HPDE6-E6E7 (cell line): Measurements from ENCODE around the gene SIRT3.

Experiments
- DNase-seq: peaks from one replicate; pipeline ENCODE4 v3.0.0; 2011; ENCODE audit warnings: missing footprints; ENCODE audit errors: extremely low spot score

SIRT3 gene

GRCh38 chr11:235997-236773, at the start of gene SIRT3:
SIRT3 (minus strand) TSS chr11:236342; CDS start chr11:236328, 14 bp downstream.
- peak; percentile 90 for DNase-seq

- DNase-seq: no peak
Observed at GRCh38 chr11:285894-286220, 49.7 kb upstream of the SIRT3 start.

DNA sequence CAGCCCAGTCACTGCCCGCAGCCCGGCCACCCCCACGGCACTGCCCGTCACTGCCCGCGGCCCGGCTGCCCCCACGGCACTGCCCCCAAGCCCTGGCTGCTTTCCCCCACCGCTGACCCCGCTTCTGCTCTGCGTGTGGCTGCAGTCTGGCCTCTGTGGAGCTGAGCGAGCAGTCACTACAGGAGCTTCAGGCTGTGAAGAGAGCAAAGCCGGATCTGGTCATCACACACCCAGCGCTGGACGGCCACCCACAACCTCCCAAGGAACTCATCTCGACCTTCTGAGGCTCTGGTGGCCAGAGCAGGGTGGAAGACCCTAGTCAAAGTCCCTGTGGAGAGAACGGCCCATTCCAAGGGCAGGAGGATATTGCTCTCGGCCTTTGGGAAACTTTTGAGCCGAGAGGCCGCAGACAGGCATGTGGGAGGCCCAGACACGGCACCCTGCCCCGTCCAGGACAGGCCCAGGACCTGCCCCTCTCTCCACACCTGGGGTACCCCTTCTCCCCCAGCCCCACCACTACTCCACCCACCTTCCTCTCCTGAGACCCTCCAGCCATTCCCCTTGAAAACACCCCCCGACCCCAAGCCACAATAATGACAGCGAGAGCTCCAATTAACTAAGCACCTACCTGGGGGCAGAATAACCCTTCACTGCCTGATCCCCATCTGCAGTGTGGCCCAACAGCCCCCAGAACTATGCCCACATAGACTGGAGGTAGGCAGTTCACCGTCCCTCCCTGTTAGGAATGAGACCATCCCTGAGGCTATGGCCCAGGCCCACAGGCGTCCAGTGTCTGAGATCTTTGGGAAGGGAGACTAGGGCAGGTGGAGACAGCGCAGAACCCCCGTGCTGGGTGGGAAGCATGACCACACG, 49.1 kb upstream of the SIRT3 start:
- DNase-seq: no peak

DNA sequence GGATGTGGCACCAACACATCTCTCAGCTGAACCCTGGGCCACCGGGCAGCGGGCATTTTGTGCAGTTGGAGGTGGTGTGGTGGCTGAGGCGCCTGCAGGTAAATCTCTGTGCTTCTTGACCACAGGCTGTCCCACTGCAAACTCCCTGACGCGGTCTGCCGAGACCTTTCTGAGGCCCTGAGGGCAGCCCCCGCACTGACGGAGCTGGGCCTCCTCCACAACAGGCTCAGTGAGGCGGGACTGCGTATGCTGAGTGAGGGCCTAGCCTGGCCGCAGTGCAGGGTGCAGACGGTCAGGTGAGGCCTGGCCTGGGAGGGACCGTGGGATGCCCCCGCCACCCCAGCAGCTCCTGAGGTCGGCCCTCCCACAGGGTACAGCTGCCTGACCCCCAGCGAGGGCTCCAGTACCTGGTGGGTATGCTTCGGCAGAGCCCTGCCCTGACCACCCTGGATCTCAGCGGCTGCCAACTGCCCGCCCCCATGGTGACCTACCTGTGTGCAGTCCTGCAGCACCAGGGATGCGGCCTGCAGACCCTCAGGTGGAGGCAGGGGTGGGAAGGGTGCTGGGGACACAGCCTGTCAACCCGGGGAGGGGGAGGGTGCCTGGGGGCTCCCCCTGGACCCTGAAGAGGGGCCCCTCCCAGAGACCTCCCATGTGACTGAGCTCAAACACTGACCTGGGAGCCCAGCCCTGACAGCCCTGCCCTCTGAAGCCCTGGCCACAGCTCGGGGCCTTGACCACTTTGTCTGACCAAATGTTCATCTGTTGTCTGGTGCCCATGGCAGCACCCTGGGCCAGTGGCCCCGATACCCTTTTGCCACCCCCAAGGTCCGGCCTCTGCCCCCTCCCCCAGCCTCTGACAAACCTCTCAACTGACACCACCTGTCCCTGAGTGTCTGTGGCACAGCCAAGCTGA, 48.2 kb upstream of the SIRT3 start:
- DNase-seq: no peak

- no peak for DNase-seq
Observed at GRCh38 chr11:283405-284104, 47.4 kb upstream of the SIRT3 start.

- no peak for DNase-seq
Observed at GRCh38 chr11:282630-283360, 46.7 kb upstream of the SIRT3 start.

- DNase-seq: no peak
Observed at GRCh38 chr11:282171-282570, 46.0 kb upstream of the SIRT3 start.

DNA sequence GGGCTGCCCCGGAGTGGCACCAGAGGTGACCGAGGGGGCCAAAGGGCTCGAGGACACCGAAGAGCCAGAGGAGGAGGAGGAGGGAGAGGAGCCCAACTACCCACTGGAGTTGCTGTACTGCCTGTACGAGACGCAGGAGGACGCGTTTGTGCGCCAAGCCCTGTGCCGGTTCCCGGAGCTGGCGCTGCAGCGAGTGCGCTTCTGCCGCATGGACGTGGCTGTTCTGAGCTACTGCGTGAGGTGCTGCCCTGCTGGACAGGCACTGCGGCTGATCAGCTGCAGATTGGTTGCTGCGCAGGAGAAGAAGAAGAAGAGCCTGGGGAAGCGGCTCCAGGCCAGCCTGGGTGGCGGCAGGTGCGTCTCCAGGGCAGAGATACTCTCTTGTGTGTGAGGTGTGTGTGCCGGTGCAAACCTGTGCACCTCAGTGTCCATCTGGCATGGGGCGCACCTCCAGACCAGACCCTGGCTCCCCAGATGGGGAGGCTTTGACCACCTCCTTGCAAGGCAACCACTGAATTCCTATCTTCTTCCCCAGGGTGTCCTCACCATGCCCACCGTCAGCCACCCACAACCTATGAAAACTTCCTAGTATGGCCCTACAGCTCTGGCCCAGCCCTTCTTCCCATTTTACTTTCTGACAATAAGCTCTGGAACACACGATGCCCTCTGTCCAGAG, 45.5 kb upstream of the SIRT3 start:
- no peak for DNase-seq

DNA sequence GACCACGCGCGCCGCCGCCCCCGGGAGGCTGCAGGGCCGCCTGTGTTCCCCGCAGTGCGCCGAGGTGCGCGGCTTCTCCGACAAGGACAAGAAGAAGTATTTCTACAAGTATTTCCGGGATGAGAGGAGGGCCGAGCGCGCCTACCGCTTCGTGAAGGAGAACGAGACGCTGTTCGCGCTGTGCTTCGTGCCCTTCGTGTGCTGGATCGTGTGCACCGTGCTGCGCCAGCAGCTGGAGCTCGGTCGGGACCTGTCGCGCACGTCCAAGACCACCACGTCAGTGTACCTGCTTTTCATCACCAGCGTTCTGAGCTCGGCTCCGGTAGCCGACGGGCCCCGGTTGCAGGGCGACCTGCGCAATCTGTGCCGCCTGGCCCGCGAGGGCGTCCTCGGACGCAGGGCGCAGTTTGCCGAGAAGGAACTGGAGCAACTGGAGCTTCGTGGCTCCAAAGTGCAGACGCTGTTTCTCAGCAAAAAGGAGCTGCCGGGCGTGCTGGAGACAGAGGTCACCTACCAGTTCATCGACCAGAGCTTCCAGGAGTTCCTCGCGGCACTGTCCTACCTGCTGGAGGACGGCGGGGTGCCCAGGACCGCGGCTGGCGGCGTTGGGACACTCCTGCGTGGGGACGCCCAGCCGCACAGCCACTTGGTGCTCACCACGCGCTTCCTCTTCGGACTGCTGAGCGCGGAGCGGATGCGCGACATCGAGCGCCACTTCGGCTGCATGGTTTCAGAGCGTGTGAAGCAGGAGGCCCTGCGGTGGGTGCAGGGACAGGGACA, 44.8 kb upstream of the SIRT3 start:
- DNase-seq: no peak

DNA sequence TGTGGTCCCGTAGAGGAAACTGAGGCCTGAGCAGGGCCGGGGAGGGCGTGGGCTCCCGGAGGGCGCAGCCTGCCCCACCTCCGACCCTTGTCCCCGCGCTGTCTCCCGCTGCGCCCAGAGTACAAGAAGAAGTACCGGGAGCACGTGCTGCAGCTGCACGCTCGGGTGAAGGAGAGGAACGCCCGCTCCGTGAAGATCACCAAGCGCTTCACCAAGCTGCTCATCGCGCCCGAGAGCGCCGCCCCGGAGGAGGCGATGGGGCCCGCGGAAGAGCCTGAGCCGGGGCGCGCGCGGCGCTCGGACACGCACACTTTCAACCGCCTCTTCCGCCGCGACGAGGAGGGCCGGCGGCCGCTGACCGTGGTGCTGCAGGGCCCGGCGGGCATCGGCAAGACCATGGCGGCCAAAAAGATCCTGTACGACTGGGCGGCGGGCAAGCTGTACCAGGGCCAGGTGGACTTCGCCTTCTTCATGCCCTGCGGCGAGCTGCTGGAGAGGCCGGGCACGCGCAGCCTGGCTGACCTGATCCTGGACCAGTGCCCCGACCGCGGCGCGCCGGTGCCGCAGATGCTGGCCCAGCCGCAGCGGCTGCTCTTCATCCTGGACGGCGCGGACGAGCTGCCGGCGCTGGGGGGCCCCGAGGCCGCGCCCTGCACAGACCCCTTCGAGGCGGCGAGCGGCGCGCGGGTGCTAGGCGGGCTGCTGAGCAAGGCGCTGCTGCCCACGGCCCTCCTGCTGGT, 44.0 kb upstream of the SIRT3 start:
- no peak for DNase-seq

GRCh38 chr11:279040-279965, 43.2 kb upstream of the SIRT3 start:
- no peak for DNase-seq

DNA sequence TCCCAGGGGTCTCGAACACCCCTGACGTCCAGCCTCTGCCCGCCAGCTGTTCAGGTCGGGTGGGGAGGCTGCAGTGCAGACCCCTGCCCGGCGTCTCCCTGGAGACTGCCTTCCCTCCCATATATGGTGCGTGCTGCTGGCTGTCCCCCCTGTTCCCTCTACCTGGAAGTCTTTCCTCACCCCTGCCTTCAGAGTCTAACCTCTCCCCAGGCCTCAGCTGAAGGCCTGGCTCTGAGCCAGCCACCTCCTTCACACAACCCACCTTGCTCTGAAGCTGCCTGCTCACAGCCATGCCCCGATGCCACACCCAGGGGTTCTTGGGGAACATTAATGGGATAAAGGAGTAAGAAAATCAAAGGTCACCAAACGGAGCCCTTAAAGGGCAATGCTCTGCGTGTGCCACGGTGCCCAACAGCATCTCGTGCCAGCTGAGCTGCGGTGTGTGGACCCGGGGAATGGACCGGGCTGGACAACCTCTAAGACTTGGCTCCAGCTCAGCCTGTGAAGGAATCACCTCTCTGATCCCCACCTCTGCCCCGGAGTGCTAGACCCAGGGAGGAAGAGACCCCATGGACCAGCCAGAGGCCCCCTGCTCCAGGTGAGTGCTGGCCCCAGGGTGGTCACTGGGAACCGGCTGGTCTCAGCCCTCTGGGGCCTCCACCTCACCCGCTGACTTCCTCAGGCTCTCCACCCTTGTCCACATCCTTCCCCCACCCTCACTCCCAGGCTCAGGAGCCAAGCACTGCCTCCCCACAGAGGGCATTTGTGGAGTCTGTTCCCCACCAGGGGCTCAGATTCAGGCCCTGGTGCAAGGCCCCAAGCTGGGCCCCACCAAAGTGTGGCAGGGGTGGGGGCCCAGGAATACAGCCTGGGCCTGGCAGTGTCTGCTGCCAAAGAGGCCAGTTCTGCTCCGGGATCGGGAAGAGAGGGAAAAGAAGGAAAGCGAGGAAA, 42.1 kb upstream of the SIRT3 start, which contains the start of gene NLRP6:
Gene NLRP6 (plus strand): TSS at position 407 of the 951 bp plus-strand sequence. CDS start 163 bp downstream, at position 570.
- no peak for DNase-seq

DNA sequence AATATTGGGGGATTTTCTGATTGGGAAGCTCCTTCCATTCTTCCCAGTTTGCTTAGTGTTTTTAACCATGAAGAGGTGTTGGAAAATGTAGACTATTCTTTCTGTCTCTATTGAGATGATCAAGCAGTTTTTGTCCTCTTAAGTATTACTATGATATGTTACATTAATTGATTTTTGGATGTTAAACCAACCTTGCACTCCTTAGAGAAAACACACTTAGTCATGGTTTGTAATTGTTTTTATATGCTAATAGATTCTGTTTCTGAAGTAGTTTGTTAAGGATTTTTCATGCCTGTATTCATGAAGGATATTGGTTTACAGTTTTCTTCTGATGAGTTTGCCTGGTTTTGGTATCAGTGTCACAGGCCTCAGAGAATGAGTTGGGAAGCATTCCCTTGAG, 40.1 kb upstream of the SIRT3 start:
- DNase-seq: no peak

- no peak for DNase-seq
Observed at GRCh38 chr11:272931-273198, 36.7 kb upstream of the SIRT3 start.

DNA sequence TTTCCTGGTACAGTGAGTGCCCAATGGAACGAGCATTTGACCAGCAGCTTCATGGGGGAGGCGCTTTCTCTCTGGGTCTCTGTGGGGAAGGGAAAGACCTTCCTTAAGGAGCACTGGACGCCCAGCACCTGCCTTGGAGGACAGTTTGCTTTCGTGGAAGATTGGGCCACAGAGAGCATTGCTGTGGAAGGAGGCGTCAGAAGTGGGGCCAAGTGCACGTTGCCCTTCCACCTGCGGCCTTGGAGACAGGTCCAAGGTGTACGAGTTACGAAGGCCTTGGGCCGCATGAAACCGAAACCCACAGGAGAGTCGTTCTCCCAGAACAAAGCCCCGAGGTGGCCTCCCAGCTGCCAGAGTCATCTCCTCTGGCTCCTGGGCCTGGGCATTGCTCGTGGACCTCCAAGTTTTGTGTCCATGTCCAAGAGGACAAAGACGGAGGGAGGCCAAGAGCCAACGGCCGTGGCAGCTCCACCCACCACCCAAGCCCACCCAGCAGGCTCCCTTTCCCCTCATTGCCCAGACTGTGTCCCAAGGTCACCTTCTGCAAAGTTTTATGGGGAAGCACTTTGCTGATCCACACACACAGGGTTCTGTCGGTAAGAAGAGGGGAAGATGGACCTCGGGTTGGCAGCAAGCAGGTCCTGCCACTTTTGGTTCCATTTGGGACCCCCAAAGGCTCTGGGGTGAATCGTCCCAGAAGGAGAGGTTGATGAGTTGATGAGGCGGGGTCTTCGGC, 36.2 kb upstream of the SIRT3 start:
- no peak for DNase-seq

DNA sequence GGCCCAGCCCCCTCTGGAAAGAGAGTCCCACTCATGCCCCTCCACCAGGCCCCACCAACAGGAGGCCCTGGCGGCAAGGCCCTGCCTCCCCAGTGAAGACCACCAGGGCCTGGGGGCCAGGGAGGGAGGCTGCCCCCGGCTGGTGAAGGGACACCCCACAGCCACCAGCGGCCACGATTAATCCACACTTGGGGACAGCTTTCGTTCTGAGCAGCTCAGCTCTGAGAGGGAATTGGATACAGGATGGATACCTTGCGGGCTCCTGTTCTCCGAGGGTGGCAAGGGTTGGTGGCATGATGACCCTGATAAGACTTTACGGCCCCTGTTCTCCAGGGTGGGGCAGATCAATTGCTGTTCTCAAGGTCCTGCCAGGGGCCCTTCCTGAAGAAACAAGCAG, 35.2 kb upstream of the SIRT3 start:
- no peak for DNase-seq
